Measurements from ENCODE around the gene SLC12A8.

The SLC12A8 gene, protein sequence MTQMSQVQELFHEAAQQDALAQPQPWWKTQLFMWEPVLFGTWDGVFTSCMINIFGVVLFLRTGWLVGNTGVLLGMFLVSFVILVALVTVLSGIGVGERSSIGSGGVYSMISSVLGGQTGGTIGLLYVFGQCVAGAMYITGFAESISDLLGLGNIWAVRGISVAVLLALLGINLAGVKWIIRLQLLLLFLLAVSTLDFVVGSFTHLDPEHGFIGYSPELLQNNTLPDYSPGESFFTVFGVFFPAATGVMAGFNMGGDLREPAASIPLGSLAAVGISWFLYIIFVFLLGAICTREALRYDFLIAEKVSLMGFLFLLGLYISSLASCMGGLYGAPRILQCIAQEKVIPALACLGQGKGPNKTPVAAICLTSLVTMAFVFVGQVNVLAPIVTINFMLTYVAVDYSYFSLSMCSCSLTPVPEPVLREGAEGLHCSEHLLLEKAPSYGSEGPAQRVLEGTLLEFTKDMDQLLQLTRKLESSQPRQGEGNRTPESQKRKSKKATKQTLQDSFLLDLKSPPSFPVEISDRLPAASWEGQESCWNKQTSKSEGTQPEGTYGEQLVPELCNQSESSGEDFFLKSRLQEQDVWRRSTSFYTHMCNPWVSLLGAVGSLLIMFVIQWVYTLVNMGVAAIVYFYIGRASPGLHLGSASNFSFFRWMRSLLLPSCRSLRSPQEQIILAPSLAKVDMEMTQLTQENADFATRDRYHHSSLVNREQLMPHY

DNA sequence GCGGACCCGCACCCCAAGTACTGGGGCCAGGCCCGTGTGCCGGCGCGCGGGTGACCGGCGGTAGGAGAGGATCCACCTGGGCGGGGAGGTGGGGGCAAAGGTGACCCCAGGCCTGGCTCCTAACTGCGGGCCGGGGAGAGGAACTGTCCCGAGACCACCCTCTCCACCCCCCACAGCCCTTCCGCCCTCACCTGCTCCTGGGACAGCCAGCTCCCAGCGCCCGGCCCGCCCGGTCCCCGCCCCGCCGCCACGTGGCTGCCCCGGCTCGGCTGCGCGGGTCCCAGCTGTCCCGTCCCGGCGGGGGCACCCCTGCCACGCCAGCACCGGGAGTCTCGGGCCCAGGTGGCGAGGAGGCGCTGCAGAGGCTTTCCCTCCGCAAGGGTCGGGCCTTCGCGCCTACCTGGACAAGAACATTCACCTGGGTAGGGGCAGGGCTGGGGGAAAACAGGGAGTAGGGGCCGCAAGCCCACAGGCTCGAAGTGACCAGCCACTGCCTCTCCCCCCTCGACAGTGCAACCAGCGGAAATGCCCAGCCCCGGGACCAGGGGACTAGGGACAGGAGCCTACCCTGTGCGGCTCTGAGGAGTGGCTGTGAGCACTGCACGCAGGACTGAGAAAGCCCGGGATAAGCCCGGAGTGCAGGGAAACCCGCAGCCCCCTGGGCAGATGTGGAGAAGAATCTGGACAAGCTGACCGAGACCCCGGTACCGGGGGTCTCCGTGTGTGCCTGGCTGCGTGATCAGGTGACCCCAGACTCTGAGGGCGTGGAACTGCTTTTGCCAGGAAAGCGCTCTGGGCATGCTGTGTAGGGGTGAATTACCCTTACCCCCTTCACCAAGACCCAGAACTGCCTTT is at the start of gene SLC12A8:
SLC12A8 (minus strand) TSS at position 240 of the 855 bp plus-strand sequence. CDS start 1,399 bp downstream, outside the sequence.
- Histone ChIP-seq H3K4me3 (ENCODE audit: low read depth, low read length) (peak within 1 kb of the TSS; percentile 67), H3K36me3 (ENCODE audit: control insufficient read depth, insufficient read depth, low read length) (no peaks in the 10 kb centered on the region), H3K4me1 (peaks cover 8% of the 10 kb centered on the region), H3K79me2 (no peaks in the 10 kb centered on the region), H2AFZ (peak within 1 kb of the TSS; percentile 98), H3K27ac (no peak within 1 kb of the TSS), H3K9me3 (ENCODE audit: control insufficient read depth, low read length) (no peaks in the 10 kb centered on the region), H3K4me2 (ENCODE audit: low read length) (peak within 1 kb of the TSS; percentile 85), H3K27me3 (ENCODE audit: control insufficient read depth, insufficient read depth, low read length) (no peaks in the 10 kb centered on the region), H3K9ac (peak within 1 kb of the TSS; percentile 21)
- TF ChIP-seq, protein P1, sequence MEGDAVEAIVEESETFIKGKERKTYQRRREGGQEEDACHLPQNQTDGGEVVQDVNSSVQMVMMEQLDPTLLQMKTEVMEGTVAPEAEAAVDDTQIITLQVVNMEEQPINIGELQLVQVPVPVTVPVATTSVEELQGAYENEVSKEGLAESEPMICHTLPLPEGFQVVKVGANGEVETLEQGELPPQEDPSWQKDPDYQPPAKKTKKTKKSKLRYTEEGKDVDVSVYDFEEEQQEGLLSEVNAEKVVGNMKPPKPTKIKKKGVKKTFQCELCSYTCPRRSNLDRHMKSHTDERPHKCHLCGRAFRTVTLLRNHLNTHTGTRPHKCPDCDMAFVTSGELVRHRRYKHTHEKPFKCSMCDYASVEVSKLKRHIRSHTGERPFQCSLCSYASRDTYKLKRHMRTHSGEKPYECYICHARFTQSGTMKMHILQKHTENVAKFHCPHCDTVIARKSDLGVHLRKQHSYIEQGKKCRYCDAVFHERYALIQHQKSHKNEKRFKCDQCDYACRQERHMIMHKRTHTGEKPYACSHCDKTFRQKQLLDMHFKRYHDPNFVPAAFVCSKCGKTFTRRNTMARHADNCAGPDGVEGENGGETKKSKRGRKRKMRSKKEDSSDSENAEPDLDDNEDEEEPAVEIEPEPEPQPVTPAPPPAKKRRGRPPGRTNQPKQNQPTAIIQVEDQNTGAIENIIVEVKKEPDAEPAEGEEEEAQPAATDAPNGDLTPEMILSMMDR (IDR thresholded peaks at IDR 0.05) = no peak

DNA sequence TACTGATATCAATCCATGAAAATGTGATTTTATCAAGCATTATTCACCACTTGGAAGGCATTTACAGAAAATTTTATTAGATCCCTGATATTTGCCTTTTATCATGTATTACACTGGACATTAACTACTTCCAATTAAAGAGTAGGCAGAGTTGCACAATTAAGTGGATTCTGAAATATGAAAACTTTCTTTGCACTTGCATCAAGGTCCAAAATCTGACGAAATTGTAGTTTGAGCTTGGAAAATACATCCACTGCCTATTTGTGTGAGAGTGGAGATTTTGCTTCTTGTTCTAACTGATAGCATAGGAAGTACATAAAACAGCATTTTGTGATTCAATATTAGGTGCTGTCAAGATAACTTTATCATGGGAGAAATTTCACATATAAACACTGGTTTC is 49.6 kb upstream of the SLC12A8 start:
- no peak overlapping the region for H3K4me2 ChIP-seq (ENCODE audit: low read length)
- no peaks in the 10 kb centered on the region for H3K27me3 ChIP-seq (ENCODE audit: control insufficient read depth, insufficient read depth, low read length)
- no peak overlapping the region for H3K9ac ChIP-seq
- no peaks in the 10 kb centered on the region for H3K36me3 ChIP-seq (ENCODE audit: control insufficient read depth, insufficient read depth, low read length)
- no peaks in the 10 kb centered on the region for H3K9me3 ChIP-seq (ENCODE audit: control insufficient read depth, low read length)
- no peak overlapping the region for H3K27ac ChIP-seq
- H3K4me1 ChIP-seq = no peaks in the 10 kb centered on the region
- no peak overlapping the region for H3K4me3 ChIP-seq (ENCODE audit: low read depth, low read length)
- H2AFZ ChIP-seq = no peak overlapping the region
- H3K79me2 ChIP-seq = no peaks in the 10 kb centered on the region
- TF ChIP-seq, protein P1 (IDR thresholded peaks at IDR 0.05) = no peak

DNA sequence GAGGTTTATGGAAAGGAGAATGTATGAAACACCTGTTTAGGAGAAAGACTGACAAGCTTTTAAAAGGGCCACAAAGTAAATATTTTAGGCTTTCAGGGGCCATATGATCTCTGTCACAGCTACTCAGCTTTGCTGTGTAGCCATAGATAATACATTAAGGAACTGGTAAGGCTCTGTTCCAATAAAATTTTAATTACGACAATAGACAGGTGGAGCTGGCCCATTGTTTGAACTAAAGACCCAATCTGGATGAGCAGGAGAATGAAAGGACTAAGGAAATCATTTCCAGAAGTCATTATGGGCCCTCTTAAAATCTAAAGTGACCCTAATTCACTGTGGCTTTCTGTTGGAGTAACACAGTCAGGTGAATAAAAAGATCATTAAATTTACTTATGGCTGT is 48.5 kb upstream of the SLC12A8 start:
- Histone ChIP-seq H3K27me3 (ENCODE audit: control insufficient read depth, insufficient read depth, low read length) (no peaks in the 10 kb centered on the region), H3K27ac (no peak overlapping the region), H3K9me3 (ENCODE audit: control insufficient read depth, low read length) (no peaks in the 10 kb centered on the region), H3K4me1 (no peaks in the 10 kb centered on the region), H3K4me3 (ENCODE audit: low read depth, low read length) (no peak overlapping the region), H3K9ac (no peak overlapping the region), H3K79me2 (peaks cover under 1% of the 10 kb centered on the region), H2AFZ (no peak overlapping the region), H3K36me3 (ENCODE audit: control insufficient read depth, insufficient read depth, low read length) (peaks cover 3% of the 10 kb centered on the region), H3K4me2 (ENCODE audit: low read length) (no peak overlapping the region)
- TF ChIP-seq, protein P1 (IDR thresholded peaks at IDR 0.05) = no peak

DNA sequence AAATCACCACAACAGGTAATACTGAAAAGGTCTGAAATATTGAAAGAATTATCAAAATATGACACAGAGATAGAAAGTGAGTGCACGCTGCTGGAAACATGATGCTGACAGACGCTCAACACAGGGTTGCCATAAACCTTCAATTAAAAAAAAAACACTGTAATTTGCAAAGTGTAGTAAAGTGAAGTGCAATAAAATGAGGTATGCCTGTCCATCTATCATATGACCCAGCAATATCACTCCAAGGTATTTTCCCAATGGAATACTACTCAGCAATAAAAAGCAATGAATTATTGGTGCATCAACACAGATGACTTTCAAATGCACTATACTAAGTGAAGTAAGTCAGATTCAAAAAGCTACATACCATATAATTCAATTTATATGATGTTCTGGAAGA is 47.6 kb upstream of the SLC12A8 start:
- no peak overlapping the region for H3K27ac ChIP-seq
- H3K9ac ChIP-seq = no peak overlapping the region
- H3K27me3 ChIP-seq (ENCODE audit: control insufficient read depth, insufficient read depth, low read length) = no peaks in the 10 kb centered on the region

More for the DNA sequence above, 47.6 kb upstream of the SLC12A8 start:
- no peaks in the 10 kb centered on the region for H3K9me3 ChIP-seq (ENCODE audit: control insufficient read depth, low read length)
- no peak overlapping the region for H2AFZ ChIP-seq
- no peaks in the 10 kb centered on the region for H3K4me1 ChIP-seq
- TF ChIP-seq, protein P1 (IDR thresholded peaks at IDR 0.05) = no peak
- no peak overlapping the region for H3K4me2 ChIP-seq (ENCODE audit: low read length)
- H3K4me3 ChIP-seq (ENCODE audit: low read depth, low read length) = no peak overlapping the region
- peaks cover 3% of the 10 kb centered on the region for H3K36me3 ChIP-seq (ENCODE audit: control insufficient read depth, insufficient read depth, low read length)
- H3K79me2 ChIP-seq = peaks cover 2% of the 10 kb centered on the region

Measured in parathyroid adenoma (tissue), 2 donors.